ENCODE data around the gene HOXC12. TPM values are rescaled to one million over a fixed set of nuclear protein-coding genes. Genes with fewer than 3 reads are reported as not detected.

The HOXC12 gene
- total and polyA plus RNA-seq, 12 donors: not detected

DNA sequence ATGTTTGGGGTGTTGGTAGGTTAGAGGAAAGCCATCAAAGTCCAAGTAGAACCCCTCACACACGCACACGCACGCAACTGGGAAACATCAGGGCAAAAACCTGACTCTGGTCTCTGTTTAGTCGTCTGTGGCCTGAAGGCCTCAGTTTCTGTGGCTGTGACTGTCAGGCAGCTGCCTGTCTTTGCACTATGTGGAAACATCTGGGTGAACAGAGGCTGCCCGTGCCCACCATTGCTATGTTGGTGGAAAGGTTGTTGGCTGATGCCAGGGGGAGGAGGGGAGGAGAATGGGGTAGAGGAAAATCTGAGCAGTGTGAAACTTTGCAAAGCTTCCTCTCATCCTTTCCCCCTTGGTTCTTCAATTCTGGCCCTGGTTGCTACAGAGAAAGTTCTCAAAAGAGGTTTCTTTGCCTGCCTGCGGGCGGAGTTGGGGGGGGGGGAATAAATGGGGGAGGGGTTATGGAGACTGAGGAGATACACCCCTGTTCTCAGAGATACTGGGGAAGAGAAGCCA lies 37.7 kb downstream of the HOXC12 start:
- 56 to 70% (median 66%) methylated on average over 5 to 7 of the region's 7 CpGs for WGBS, 4 donors
- intact Hi-C loops (cut with DNase I): no loop called here
- DNase-seq: no peak
- Histone ChIP-seq H3K9me3 (replicated peaks in 1 of 3) (no peaks in the 10 kb centered on the region), H3K27me3 (peaks cover 84% of the 10 kb centered on the region), H3K36me3 (replicated peaks in 1 of 2) (no peaks in the 10 kb centered on the region), H3K4me1 (replicated peaks in 1 of 2) (peaks cover 0 to 6% of the 10 kb centered on the region in 2 donors), H3K27ac (no peak overlapping the region), H3K4me3 (no peak overlapping the region)
- no peak for TF ChIP-seq CTCF (IDR thresholded peaks at IDR 0.05)
- no peak for TF ChIP-seq POLR2A (IDR thresholded peaks at IDR 0.05)

DNA sequence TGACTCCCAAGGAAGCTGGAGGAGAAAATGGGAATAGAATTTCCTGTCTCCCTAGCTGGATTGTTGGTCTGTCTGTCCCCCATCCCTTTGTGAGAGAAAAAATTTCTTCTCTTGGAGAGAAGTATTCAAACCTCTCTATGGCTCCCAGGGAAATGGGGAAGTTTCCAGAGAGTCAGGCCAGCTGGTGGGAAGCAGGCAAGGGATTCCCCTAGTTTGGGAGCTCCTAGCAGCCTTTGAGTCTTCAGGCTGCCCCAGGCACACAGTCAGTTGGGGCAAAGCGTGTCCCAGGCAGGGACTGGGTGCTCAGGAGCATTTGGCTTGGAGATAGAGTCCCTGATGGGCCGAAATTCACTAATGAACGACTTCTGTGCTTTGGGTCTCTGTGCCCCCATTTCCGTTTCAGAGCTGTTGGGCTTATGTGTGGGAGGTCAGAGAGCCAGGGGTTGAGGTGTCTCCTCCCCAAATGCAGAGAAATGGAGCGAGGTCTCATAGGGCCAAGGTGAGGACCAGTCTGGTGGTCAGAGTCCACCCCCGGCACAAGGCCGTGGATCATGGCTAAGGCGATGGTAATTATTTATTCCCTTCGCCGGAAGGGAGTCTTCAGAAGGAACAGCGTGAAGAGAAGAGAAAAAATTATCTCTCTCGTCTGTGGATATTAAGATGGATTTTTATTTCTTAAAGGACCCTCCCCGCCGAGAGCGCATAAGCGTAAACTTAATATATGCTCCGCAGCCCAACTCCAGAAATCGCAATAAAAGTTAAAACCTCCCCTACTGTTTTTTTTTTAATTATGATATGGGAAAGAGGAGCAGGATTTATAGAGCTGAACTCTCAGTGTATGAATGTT lies 38.7 kb downstream of the HOXC12 start:
- no peak overlapping the region for H3K27ac ChIP-seq
- peaks cover 0 to 6% of the 10 kb centered on the region in 2 donors for H3K4me1 ChIP-seq (replicated peaks in 1 of 2)
- 50 to 74% (median 57%) methylated on average over 18 of the region's 18 CpGs for WGBS, 4 donors
- peaks cover 75% of the 10 kb centered on the region for H3K27me3 ChIP-seq
- no peak for DNase-seq
- intact Hi-C loops (cut with DNase I): no loop called here
- no peak for TF ChIP-seq CTCF (IDR thresholded peaks at IDR 0.05)
- TF ChIP-seq POLR2A (IDR thresholded peaks at IDR 0.05): no peak
- no peaks in the 10 kb centered on the region for H3K9me3 ChIP-seq (replicated peaks in 1 of 3)
- H3K36me3 ChIP-seq (replicated peaks in 1 of 2): no peaks in the 10 kb centered on the region
- no peak overlapping the region for H3K4me3 ChIP-seq

DNA sequence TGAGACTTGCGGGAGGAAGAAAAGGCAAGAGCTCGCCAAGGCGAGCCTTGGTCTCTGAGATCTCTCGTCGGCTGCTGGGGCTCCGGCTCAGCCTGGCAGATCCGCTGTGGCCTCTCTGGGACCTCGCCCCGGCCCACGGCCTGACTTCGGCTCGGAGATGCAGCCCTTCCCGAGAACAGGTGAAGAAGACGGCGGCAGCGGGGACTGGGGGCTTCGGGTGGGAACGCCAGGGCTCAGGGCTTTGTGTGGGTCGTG lies 39.2 kb downstream of the HOXC12 start:
- Histone ChIP-seq H3K27ac (no peak overlapping the region), H3K4me3 (no peak overlapping the region), H3K4me1 (replicated peaks in 1 of 2) (peaks cover 0 to 7% of the 10 kb centered on the region in 2 donors), H3K9me3 (replicated peaks in 1 of 3) (no peaks in the 10 kb centered on the region), H3K27me3 (peaks cover 69% of the 10 kb centered on the region), H3K36me3 (replicated peaks in 1 of 2) (no peaks in the 10 kb centered on the region)
- intact Hi-C loops (cut with DNase I): no loop called here
- TF ChIP-seq POLR2A (IDR thresholded peaks at IDR 0.05): no peak
- no peak for DNase-seq
- 20 to 35% (median 26%) methylated on average over 14 to 19 of the region's 19 CpGs for WGBS, 4 donors

DNA sequence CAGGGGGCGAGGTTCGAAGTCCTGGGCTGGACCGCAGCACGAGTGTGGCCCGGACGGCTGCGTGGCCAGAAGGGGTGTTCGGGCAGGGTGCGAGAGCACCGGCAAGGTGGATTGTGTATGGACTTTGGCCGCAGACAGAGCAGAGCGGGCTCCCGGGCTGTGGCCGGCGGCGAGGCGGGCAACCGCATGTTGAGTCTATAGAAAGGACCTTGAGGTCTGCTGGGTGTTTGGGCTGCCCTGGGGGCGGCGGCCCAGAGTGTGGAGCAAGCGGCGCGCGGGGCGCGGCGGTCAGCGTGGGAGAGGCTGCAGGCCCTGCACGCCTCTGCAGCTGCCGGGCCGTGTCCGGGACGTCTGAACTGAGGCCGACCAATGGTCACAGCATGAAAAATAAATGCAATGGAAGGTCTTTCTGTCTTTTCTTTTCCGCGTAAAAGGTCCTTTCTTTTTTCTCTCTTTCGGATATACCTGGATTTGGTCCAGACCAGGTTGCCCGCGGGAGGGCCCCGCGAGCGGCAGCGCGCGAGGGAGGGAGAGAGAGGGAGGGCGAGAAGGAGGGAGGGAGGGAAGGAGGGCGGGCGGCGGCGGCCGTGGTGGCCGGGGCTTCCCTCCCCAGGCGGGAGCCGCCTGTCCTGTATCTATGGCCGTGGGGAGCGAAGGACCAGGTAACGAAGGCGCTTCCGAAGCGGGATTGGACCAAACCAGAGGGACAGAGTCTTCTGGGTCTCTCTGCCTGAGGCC lies 39.7 kb downstream of the HOXC12 start:
- peaks cover under 1 to 12% of the 10 kb centered on the region in 2 donors for H3K4me1 ChIP-seq (replicated peaks in 1 of 2)
- 8 to 13% (median 11%) methylated on average over 27 to 60 of the region's 60 CpGs for WGBS, 4 donors
- intact Hi-C loops (cut with DNase I): no loop called here
- DNase-seq: no peak
- peaks cover 69% of the 10 kb centered on the region for H3K27me3 ChIP-seq
- no peaks in the 10 kb centered on the region for H3K36me3 ChIP-seq (replicated peaks in 1 of 2)
- H3K27ac ChIP-seq: peak overlapping the region in 1 of 5 donors; percentile 56
- H3K4me3 ChIP-seq: peak overlapping the region in 1 of 4 donors; percentile 14
- no peaks in the 10 kb centered on the region for H3K9me3 ChIP-seq (replicated peaks in 1 of 3)
- no peak for TF ChIP-seq POLR2A (IDR thresholded peaks at IDR 0.05)
- TF ChIP-seq CTCF (IDR thresholded peaks at IDR 0.05): no peak

Data from adrenal gland (tissue), 12 donors.